NT2/D1 (cell line): ENCODE data around the gene PCARE.

Experiments used
- SUZ12 ChIP-seq: IDR thresholded peaks from 2 replicates; pipeline ENCODE4 v1.6.1; 2011; ENCODE audit not compliant: insufficient read length, insufficient read depth; ENCODE audit errors: extremely low read depth
- YY1 ChIP-seq: IDR thresholded peaks from 2 replicates; pipeline ENCODE4 v1.6.1; 2011; ENCODE audit not compliant: insufficient read length, insufficient read depth

GRCh38 chr2:29033172-29033571 lies 41.2 kb downstream of the PCARE start:
- TF ChIP-seq YY1 (no peak), SUZ12 (no peak)
